ENCODE measurements around the gene ARF1. TPM values are rescaled to one million over a fixed set of nuclear protein-coding genes. Genes with fewer than 3 reads are reported as not detected.
A peak's percentile ranks its signal among the peaks of the same experiment; 100 is the strongest.

ARF1 gene
- polyA plus RNA-seq, 3 donors: 580 to 789 (median 603) TPM

DNA sequence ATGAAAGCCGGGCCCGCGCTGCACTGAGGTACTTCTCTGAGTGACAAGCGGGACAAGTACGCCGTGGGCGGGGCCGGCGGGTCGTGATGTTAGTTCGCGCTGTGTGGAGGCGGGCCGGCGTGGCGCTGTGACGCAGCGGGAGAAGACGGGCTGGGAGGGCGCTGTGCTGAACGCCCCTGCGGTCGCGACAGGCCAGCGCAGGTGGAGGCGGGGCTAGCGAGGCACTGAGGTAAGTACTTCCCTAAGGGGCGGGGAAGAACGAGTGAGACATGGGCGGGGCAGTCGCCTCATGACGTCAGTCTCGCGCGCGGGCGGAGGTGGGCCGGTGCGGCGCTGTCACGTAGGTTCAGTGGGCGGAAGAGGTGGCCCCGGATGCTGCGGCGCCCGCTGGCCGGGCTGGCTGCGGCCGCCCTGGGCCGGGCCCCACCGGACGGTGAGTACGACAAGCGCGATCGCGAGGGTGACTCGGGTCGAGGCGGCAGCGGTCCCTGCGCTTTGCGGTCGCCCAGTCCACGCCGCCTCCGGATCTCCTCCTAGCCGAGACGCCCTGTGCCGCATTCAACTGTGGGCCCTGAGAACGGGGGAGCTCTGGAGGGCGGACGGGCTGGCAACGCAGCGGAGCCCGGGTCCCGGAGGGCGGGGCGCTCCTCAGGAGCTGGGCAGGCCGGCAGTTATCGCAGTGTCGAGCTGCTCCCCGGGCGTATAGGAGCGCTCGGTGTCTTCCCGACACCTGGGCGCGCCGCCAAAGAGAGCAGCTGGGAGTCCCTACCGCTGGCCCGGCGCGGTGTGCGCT is 57.6 kb downstream of the ARF1 start, which contains the start of gene GUK1:
GUK1 (plus strand) TSS at position 349 of the 793 bp plus-strand sequence; CDS start at position 373, 24 bp downstream.
- Histone ChIP-seq H3K36me3 (replicated peaks in 1 of 2; ENCODE audit: control insufficient read depth in 1 of 2, insufficient read depth in 2 of 2, low read length in 2 of 2) (peaks cover under 1 to 4% of the 10 kb centered on the region in 2 donors), H3K4me3 (replicated peaks in 1 of 3; ENCODE audit: low read depth in 2 of 3, low read length in 3 of 3) (peak within 1 kb of the TSS; percentile 72 to 97 (median 76)), H2AFZ (ENCODE audit: insufficient read depth, low read depth, low read length, poor library complexity, severe bottlenecking) (peak within 1 kb of the TSS; percentile 69), H3K9me3 (replicated peaks in 1 of 2; ENCODE audit: control insufficient read depth in 1 of 2, insufficient read depth in 1 of 2, low read length in 2 of 2) (no peaks in the 10 kb centered on the region), H3K27me3 (ENCODE audit: control insufficient read depth in 2 of 2, insufficient read depth in 2 of 2, low read length in 2 of 2) (no peaks in the 10 kb centered on the region), H3K9ac (ENCODE audit: insufficient read depth, low read length, poor library complexity, severe bottlenecking) (peak within 1 kb of the TSS; percentile 96), H3K27ac (ENCODE audit: low read depth in 1 of 2, low read length in 2 of 2) (peak within 1 kb of the TSS; percentile 90 to 92), H3K4me2 (replicated peaks; ENCODE audit: extremely low read depth, low read length, poor library complexity, severe bottlenecking) (peak within 1 kb of the TSS; percentile 97), H3K79me2 (ENCODE audit: insufficient read depth, low read length) (peaks cover 51% of the 10 kb centered on the region), H4K20me1 (ENCODE audit: insufficient read depth, low read length) (peaks cover 48% of the 10 kb centered on the region), H3K4me1 (ENCODE audit: control insufficient read depth in 1 of 2, insufficient read depth in 2 of 2, low read length in 2 of 2) (peaks cover 32 to 45% of the 10 kb centered on the region in 2 donors)
- Mint-ChIP-seq H3K4me1 (peaks cover 53% of the 10 kb centered on the region), H3K27me3 (ENCODE audit: low read depth in 3 of 3) (peaks cover 1 to 6% (median 2%) of the 10 kb centered on the region in 3 donors), H3K9me3 (no peaks in the 10 kb centered on the region), H3K27ac (peak within 1 kb of the TSS; percentile 96 to 99 (median 99)), H3K36me3 (peaks cover 4 to 18% of the 10 kb centered on the region in 2 donors), H3K4me3 (peak within 1 kb of the TSS; percentile 93 to 94)
- peak; percentile 100 for DNase-seq
- TF ChIP-seq CTCF (IDR thresholded peaks at IDR 0.05): no peak
- under 1% methylated on average over 95 of the region's 95 CpGs for WGBS (ENCODE audit: insufficient coverage)
- intact Hi-C loops (cut with micrococcal nuclease): loop anchor here (1.0 to 10.0 kb wide), 8 partner anchors 25 to 345 kb away; partner anchors contain the start of genes MRPL55 (in 2 of the 2), TRIM11 (in 2 of the 2), IBA57 (in 1 of the 2) and RNF187 (in 1 of the 2)

DNA sequence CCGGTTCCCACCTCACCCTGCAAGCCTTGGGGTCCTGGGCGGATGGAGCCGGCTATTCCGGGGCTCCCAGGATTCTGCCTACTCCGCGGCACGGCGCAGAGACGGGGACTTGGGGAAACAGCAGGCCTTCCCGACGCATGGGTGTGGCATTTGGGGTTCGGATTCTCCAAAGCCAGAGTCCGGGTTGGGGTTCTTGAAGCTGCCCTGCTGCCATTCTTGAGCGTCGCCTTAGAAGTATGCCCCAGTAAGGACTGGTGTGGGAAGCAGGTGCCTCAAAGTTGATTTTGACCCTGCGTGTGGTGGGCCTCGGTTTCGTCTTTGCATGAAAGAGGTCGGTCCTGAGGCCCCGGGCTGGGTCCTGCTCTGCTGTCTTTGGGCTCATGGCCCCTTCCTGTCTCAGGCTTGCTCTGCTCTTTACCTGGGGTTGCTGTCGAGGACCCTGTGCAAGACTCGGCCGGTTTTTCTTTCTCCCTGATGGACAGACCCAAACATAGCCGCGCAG is 58.3 kb downstream of the ARF1 start:
- Histone ChIP-seq H3K4me3 (replicated peaks in 1 of 3; ENCODE audit: low read depth in 2 of 3, low read length in 3 of 3) (peak overlapping the region; percentile 72 to 97 (median 76)), H3K9me3 (replicated peaks in 1 of 2; ENCODE audit: control insufficient read depth in 1 of 2, insufficient read depth in 1 of 2, low read length in 2 of 2) (no peaks in the 10 kb centered on the region), H3K4me2 (replicated peaks; ENCODE audit: extremely low read depth, low read length, poor library complexity, severe bottlenecking) (peak overlapping the region; percentile 97), H3K4me1 (ENCODE audit: control insufficient read depth in 1 of 2, insufficient read depth in 2 of 2, low read length in 2 of 2) (peaks cover 31 to 43% of the 10 kb centered on the region in 2 donors), H3K27ac (ENCODE audit: low read depth in 1 of 2, low read length in 2 of 2) (peak overlapping the region; percentile 90 to 92), H3K27me3 (ENCODE audit: control insufficient read depth in 2 of 2, insufficient read depth in 2 of 2, low read length in 2 of 2) (no peaks in the 10 kb centered on the region), H2AFZ (ENCODE audit: insufficient read depth, low read depth, low read length, poor library complexity, severe bottlenecking) (peak overlapping the region; percentile 37), H3K79me2 (ENCODE audit: insufficient read depth, low read length) (peaks cover 57% of the 10 kb centered on the region), H4K20me1 (ENCODE audit: insufficient read depth, low read length) (peaks cover 55% of the 10 kb centered on the region), H3K9ac (ENCODE audit: insufficient read depth, low read length, poor library complexity, severe bottlenecking) (peak overlapping the region; percentile 96), H3K36me3 (replicated peaks in 1 of 2; ENCODE audit: control insufficient read depth in 1 of 2, insufficient read depth in 2 of 2, low read length in 2 of 2) (peaks cover 4 to 7% of the 10 kb centered on the region in 2 donors)
- intact Hi-C loops (cut with micrococcal nuclease): loop anchor here (1.0 to 5.0 kb wide), 3 partner anchors 24 to 33 kb away; partner anchors contain the start of genes IBA57 (in 1 of the 2) and MRPL55 (in 1 of the 2)
- no peak for DNase-seq
- peak overlapping the region; percentile 85 to 99 (median 98) for H3K27ac Mint-ChIP-seq
- TF ChIP-seq CTCF (IDR thresholded peaks at IDR 0.05): no peak
- peak overlapping the region; percentile 93 to 94 for H3K4me3 Mint-ChIP-seq
- H3K36me3 Mint-ChIP-seq: peaks cover 6 to 24% of the 10 kb centered on the region in 2 donors
- peaks cover 49% of the 10 kb centered on the region for H3K4me1 Mint-ChIP-seq
- WGBS (ENCODE audit: insufficient coverage): 10% methylated on average over 25 of the region's 25 CpGs
- no peaks in the 10 kb centered on the region for H3K9me3 Mint-ChIP-seq
- peaks cover 1 to 7% (median 2%) of the 10 kb centered on the region in 3 donors for H3K27me3 Mint-ChIP-seq (ENCODE audit: low read depth in 3 of 3)

Measured in CD14-positive monocyte (primary cell).